HG02610 (cell line): ENCODE results near the gene HAUS7.

Experiments used
- ATAC-seq: cut with Tn5 transposase; IDR thresholded peaks from one replicate; pipeline ENCODE4 v1.9.1; 2021; ENCODE audit warnings: mild to moderate bottlenecking, moderate library complexity; ENCODE audit not compliant: unreplicated experiment

HAUS7 gene

GRCh38 chrX:153441981-153442380 is 28.4 kb downstream of the HAUS7 start:
- ATAC-seq = no peak

- no peak for ATAC-seq
Measured at GRCh38 chrX:153441296-153441695, 29.1 kb downstream of the HAUS7 start.

GRCh38 chrX:153440556-153441135 is 29.7 kb downstream of the HAUS7 start:
- ATAC-seq = no peak

DNA sequence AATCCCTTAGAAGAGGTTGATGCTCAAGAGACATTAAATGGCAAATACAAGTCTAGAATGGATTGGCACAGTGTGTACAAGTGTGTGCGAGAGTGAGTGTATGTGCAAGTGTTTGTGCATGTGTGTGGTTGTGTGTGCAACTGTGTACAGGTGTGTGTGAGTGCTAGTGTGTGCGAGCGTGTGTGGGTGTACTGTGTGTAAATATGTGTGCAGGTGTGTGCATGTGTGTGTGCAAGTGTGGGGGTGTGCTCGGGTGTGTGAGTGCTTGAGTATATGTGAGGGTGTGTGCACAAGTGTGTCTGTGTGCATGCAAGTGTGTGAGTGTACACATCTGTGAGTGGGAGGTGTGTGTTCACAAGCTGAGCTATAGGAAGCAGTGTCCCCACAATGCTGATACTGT is 30.4 kb downstream of the HAUS7 start:
- no peak for ATAC-seq

DNA sequence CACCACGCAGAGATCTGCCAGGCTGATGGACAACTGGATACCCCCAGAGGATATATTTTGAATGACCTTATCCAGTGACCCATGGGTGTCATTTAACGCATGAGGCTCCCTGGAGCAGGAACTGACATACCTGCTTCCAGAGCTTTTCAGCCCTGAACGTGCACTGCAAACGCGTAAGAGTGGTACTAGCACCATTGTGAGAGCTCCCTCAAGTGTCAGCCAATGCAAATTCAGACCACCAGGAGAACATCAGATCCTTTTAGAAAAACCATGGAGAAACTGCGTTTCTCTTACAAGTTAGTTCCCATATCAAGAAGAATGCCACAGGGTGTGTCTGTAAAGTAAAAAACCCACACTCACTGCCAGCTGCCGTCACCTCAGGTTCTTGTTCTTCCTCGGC is 31.8 kb downstream of the HAUS7 start:
- no peak for ATAC-seq

- no peak for ATAC-seq
Measured at GRCh38 chrX:153435845-153436244, 34.5 kb downstream of the HAUS7 start.

- ATAC-seq = no peak
Measured at GRCh38 chrX:153434801-153435200, 35.6 kb downstream of the HAUS7 start.

DNA sequence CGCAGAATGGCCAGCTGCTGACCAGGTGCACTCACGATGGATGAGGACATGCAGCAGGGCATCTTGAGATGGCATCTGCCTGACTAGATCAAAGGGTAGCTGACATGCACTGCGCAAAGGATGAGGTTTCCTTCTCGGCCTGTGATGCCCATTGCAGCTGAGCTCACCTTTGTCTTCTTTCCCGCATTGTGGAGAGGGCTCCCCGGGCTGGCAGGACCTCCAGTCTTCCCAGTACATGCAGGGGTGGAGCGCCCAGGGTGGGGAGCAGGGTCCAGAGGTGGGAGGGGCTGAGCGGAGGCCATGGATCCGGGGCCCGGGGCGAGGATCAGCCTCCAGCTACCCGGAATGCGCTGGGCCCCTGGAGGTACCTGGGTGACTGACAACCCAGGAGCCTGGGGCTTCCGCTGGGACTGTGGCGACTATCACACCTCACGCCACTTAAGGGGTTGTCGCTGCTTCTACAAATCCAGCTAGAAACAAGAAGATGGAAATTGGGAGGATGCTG is 36.5 kb downstream of the HAUS7 start:
- ATAC-seq = no peak

- no peak for ATAC-seq
Measured at GRCh38 chrX:153433161-153433680, 37.2 kb downstream of the HAUS7 start.

DNA sequence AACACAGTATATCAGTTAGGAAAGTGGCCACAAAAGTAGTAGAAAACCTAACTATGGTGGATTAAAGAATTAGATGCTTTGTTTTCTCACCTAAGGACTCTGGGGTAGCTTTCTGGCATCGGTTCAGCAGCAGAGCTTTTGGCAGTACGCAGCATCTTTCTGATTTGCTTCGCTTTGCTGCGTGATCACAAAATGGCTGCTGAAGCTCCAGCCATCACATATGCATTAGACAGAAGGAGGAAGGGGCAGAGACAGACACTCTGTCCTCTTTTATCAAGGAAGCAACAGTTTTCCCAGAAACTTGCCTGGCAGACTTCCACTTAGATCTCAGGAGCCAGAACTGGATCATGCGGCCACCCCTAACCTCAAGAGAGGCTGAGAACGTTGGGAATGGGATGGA is 39.6 kb downstream of the HAUS7 start:
- ATAC-seq = no peak

DNA sequence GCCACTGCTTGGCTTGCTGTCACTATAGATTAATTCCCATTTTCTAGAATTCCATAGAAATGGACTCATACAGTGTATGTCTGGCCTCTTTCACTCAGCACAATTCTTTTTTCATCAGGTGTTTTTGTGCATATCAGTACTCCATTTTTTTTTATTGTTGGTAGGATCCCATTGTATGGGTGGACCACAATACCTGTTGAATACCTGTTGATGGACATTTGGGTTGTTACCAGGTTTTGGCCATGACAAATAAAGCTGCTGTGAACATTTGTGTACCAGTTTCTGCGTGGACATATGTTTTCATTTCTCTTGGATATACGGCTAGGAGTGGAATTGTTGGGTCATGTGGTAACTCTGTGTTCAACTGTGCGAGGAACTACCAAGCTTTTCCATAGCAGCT is 44.2 kb downstream of the HAUS7 start:
- no peak for ATAC-seq

DNA sequence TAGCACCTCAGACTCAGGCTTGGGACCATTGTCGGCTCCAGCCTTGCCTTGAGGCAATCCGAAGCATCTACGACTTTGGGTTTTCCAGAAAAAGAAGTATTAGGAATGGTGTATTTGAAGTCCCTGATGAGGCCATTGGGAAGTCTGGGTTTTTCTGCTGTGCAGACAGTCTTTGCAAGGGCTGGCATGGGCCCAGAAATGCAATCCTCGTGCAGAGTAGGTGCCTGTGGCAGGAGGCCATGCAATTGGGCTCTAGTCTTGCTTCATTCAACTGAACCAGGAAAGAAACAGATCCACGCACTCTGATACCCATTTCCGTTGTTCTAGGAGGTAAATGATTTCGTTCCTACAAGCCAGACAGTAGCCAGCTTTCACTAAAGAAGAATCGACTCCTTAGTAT is 46.7 kb downstream of the HAUS7 start:
- ATAC-seq = no peak

DNA sequence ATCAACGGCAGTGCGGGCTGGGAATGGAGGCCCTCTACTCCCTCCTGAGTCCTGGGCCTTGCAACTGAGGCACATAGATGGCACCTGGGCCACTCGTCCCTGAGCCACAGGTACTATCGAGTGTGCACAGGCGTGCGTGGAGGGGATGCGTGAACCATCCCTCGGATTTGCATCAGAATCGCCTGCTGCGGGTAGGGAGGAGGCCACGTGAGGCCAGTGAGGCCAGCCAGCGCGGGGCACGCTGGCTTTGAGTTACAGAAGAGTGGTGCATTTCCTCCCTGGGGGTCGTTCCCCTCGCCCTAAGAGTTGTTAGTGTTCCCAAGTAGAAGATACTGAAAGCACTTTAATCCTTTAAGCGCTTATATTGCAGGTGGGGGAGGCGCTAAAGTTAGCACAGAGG is 48.5 kb downstream of the HAUS7 start:
- ATAC-seq = no peak

DNA sequence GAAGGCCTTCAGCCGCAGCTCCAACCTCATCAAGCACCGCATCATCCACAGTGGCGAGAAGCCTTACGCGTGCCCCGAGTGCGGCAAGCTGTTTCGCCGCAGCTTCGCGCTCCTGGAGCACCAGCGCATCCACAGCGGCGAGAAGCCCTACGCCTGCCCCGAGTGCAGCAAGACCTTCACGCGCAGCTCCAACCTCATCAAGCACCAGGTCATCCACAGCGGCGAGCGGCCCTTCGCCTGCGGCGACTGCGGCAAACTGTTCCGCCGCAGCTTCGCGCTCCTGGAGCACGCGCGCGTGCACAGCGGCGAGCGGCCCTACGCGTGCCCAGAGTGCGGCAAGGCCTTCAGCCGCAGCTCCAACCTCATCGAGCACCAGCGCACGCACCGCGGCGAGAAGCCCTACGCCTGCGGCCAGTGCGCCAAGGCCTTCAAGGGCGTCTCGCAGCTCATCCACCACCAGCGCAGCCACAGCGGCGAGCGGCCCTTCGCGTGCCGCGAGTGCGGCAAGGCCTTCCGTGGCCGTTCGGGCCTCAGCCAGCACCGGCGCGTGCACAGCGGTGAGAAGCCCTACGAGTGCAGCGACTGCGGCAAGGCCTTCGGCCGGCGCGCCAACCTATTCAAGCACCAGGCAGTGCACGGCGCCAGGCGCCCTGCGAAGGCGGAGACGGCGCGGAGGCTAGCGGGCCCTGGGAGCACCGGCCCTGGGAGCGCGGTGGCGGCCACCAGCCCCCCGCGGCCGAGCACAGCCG is 49.4 kb downstream of the HAUS7 start:
- no peak for ATAC-seq

- ATAC-seq = no peak
Measured at GRCh38 chrX:153417637-153418036, 52.7 kb downstream of the HAUS7 start.

- no peak for ATAC-seq
Measured at GRCh38 chrX:153416781-153417450, 53.5 kb downstream of the HAUS7 start.

- no peak for ATAC-seq
Measured at GRCh38 chrX:153414856-153415510, 55.4 kb downstream of the HAUS7 start.

DNA sequence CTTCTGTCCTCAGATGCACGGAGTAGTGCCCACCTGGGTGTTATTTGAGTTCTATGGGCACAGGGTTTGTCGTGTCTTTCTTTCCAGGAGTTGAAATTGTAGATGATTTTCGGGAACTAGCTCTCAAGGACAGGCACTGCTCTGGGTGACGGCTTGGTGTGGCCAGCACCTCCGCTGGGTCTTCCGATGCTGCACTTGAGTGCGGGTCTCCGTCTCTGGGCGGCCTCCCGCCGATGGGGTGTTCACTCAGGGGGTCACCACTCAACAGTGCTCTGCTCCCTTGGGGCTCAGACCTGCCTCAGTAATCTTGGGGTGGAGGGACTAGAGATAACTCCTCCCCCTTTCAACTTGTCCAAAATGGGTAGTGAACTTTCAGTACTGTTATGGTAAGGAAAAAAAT is 56.6 kb downstream of the HAUS7 start:
- no peak for ATAC-seq

- ATAC-seq = no peak
Measured at GRCh38 chrX:153412746-153413720, 57.3 kb downstream of the HAUS7 start.

DNA sequence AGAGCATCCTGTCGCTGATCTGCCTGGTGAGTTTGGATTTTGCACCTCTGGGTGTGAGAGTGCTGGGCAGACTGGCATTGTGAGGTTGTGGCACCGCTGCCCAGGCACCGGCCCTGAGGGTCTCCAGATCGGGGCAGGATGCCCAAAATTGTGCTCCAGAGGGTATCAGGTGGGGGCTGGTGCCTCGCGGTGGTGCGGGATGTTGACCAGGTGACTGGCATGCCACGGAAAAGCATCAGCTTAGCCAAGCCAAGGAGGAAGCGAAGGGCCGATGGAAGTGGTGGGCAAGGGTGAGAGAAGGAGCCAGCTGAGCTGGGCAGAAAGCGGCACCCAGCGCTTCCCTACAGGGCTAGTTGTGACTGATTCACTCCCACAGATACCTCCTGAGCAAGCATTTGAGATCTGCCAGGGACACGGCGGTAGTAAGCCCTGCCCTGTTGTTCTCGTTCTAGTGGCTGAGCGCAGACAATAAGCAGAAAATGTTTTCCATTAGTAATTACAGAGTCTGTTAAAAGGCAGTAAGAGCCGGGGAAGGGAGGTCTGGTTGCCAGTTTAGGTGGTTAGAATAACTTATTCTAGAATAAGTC is 58.3 kb downstream of the HAUS7 start:
- ATAC-seq = no peak
